OCI-M2 (cell line): ENCODE results near the gene DST.

Source experiments
- DNase-seq: peaks from one replicate; lab custom pipeline; 2025; ENCODE audit not compliant: unreplicated experiment; lab: John Stamatoyannopoulos, UW

The DST gene

GRCh38 chr6:56539527-56540105 is 103.1 kb downstream of the DST start:
- DNase-seq, result no peak

GRCh38 chr6:56538851-56539250 is 103.8 kb downstream of the DST start:
- no peak for DNase-seq

- no peak for DNase-seq
Measured at GRCh38 chr6:56537223-56537770, 105.4 kb downstream of the DST start.

GRCh38 chr6:56536536-56536935 is 106.2 kb downstream of the DST start:
- DNase-seq, result no peak

- no peak for DNase-seq
Measured at GRCh38 chr6:56535626-56536025, 107.1 kb downstream of the DST start.

GRCh38 chr6:56534680-56535419 is 107.8 kb downstream of the DST start:
- DNase-seq, result no peak

GRCh38 chr6:56532766-56533551 is 109.7 kb downstream of the DST start:
- DNase-seq, result no peak

GRCh38 chr6:56531839-56532595 is 110.7 kb downstream of the DST start:
- DNase-seq, result no peak

- no peak for DNase-seq
Measured at GRCh38 chr6:56529594-56530191, 113.0 kb downstream of the DST start.

- DNase-seq, result no peak
Measured at GRCh38 chr6:56528412-56528841, 114.3 kb downstream of the DST start.

GRCh38 chr6:56527934-56528333 is 114.8 kb downstream of the DST start:
- DNase-seq, result no peak

- no peak for DNase-seq
Measured at GRCh38 chr6:56526860-56527544, 115.7 kb downstream of the DST start.

GRCh38 chr6:56525974-56526789 is 116.5 kb downstream of the DST start:
- DNase-seq, result no peak

- no peak for DNase-seq
Measured at GRCh38 chr6:56524891-56525703, 117.6 kb downstream of the DST start.

- DNase-seq, result no peak
Measured at GRCh38 chr6:56522495-56523270, 120.0 kb downstream of the DST start.

- no peak for DNase-seq
Measured at GRCh38 chr6:56521976-56522375, 120.7 kb downstream of the DST start.

- no peak for DNase-seq
Measured at GRCh38 chr6:56521454-56521853, 121.2 kb downstream of the DST start.

GRCh38 chr6:56520218-56520617 is 122.5 kb downstream of the DST start:
- DNase-seq, result no peak
